GM12875 (cell line): ENCODE data around the gene EXOC6B.

ENCODE experiments used
- H3K4me3 ChIP-seq: one replicate; pipeline ENCODE4 v1.5.1; 2011; ENCODE audit warnings: low read depth, low read length, control low read depth
- TF ChIP-seq, protein P1 (sequence below): IDR thresholded peaks from 2 replicates; pipeline ENCODE4 v1.5.1; 2011; ENCODE audit warnings: low read depth, mild to moderate bottlenecking, control low read depth, inconsistent platforms, low read length, moderate library complexity, borderline replicate concordance; ENCODE audit not compliant: insufficient read depth

EXOC6B gene

DNA sequence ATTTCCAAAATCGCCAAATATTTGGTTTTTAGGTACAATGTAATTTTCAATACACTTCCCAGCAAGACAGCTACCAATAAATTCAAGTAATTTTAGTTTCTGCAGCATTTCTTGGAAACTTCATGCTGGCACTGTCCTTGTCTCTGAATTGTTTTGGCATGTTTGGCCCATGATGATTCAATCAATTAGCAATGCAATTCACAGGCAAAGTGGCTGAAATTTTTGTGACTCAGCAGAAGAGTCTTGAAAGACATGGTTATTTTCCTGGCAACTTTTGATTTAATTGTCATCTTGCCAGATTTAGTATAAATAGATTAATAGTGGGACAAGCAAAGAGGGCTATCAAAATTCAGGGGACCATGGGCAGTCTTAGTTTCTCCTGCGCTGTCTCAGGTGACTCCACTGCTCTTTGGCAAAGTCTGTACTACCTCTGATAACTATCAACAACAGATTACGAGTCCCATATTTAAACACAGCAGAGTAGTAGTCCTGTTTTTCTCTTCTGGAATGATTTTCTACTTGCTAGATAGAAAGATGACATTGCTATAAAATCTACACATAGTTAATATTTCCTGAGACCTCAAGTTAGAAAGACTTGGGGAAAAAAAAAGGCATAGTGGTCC is 589.3 kb downstream of the EXOC6B start:
- TF ChIP-seq, protein P1, sequence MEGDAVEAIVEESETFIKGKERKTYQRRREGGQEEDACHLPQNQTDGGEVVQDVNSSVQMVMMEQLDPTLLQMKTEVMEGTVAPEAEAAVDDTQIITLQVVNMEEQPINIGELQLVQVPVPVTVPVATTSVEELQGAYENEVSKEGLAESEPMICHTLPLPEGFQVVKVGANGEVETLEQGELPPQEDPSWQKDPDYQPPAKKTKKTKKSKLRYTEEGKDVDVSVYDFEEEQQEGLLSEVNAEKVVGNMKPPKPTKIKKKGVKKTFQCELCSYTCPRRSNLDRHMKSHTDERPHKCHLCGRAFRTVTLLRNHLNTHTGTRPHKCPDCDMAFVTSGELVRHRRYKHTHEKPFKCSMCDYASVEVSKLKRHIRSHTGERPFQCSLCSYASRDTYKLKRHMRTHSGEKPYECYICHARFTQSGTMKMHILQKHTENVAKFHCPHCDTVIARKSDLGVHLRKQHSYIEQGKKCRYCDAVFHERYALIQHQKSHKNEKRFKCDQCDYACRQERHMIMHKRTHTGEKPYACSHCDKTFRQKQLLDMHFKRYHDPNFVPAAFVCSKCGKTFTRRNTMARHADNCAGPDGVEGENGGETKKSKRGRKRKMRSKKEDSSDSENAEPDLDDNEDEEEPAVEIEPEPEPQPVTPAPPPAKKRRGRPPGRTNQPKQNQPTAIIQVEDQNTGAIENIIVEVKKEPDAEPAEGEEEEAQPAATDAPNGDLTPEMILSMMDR: no peak

GRCh38 chr2:72235497-72236415 is 590.1 kb downstream of the EXOC6B start:
- TF ChIP-seq, protein P1: no peak
- H3K4me3 ChIP-seq: no peak overlapping the region

More for the DNA sequence above, 589.3 kb downstream of the EXOC6B start:
- no peak overlapping the region for H3K4me3 ChIP-seq

DNA sequence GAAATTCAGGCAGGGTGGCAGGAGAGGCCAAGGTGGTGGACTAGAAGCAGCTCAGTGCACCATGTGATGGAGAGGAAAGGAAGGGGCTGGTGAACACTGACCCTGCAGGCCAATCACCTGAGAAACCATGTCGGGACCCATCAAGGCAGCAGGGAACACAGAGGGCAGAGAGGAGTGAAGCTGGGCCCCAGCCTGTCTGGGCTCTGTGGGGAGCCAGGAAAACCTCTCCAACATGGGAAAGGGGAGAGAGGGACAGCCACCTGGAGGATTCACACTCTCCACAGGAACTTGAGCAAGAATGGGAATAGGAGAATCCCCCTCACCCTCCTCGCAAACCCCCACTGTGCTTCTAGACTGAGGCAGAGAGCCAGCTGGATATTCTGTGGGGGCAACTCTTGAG is 592.6 kb downstream of the EXOC6B start:
- no peak overlapping the region for H3K4me3 ChIP-seq
- TF ChIP-seq, protein P1: no peak

DNA sequence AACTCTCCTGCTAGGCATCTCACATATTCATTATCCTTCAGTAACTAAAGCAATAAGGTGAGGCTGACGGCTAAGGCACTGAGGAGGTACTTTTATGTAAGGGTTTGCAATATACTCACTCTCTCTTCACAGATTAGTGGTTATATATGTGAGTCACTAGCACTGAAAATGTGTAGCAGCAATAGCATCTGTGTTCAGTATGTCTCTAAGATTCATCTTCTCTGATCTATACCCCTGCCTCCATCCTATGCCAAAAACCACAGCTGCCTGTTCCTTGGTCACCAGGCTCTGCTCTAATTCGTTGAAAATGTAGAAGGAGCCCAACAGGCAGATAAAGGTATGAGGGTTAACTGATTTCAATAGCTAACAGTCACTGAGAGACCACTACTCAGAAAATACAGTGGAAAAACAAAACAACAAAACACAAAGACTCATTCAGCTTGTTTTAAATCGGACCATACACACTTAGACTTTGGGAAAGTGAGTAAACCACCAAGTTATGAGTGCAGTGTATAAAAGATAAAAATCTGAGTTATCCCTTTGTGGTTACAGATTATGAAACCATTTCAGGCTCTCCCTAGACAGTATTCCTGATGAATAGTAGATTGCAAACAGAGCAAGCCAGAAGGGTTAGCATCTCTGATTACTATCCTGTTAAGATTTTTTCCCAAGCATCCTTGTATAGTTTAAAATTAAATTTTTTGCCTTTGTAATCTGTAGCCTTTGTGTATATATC is 602.8 kb downstream of the EXOC6B start:
- TF ChIP-seq, protein P1: no peak
- no peak overlapping the region for H3K4me3 ChIP-seq

DNA sequence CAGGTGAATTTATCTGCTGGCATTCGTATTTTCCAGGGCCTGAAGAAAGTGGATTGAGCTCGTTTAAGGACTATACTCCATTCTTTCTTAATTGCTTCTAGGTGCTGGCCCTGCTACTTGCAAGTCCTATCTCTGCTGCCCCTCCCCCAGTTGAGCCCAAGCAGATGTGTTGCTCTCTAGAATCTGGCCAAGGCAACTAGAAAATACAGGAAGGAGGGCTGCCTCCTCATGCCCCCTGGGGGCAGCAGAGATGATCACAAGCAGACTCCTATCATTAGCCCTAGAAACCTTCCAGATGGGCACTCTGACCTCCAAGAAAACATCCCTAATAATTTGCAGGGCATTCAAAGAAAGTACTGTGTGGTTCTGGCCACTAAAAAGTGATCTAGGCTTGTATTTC is 605.7 kb downstream of the EXOC6B start:
- TF ChIP-seq, protein P1: peak; percentile 32; the same call in 1 of the 2 replicates
- no peak overlapping the region for H3K4me3 ChIP-seq

GRCh38 chr2:72214429-72215143 is 611.2 kb downstream of the EXOC6B start:
- TF ChIP-seq, protein P1: no peak
- H3K4me3 ChIP-seq: no peak overlapping the region
